COLO829 (cell line): ENCODE measurements around the gene DDX10.

Source experiments
- DNase-seq: peaks from one replicate; pipeline ENCODE4 v3.0.0; 2012; ENCODE audit warnings: low spot score

The DDX10 gene

GRCh38 chr11:108983636-108984420, 319.0 kb downstream of the DDX10 start:
- DNase-seq: no peak

GRCh38 chr11:108984523-108984922, 319.7 kb downstream of the DDX10 start:
- DNase-seq: no peak

DNA sequence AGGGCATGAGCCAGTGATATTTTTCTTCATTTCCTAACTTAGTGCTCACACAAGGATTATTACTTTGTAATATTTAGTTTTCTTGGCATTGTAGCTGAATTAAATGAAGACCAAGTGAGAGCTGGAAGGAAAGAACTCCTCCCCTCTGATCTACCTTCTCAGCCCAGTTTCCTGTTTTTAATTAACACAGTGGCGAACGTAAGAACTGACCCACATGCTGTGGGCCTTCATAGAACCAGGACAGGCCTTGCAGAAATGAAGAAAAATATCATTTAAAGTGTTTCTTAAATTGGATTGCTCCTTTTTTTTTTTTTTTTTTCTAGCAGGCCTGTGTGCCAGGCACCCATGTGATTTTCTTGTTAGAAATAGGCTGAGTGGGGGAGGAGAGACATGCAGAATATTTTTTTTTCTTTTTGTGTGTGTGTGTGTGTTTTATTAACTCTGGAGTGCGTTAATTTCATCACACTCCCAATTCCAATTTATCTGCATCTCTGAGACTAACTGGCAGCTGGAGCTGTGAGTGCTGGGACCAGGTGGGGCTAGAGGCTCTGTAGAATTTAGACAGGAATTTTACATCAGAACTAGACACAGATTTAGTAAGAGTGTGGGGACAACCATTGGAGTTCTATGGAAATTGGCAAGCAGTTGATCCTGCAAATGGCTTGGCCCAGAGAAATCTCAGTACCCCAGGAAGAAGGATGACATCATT, 320.5 kb downstream of the DDX10 start:
- no peak for DNase-seq

- no peak for DNase-seq
Measured at GRCh38 chr11:108985945-108986279, 321.0 kb downstream of the DDX10 start.
